Measurements from ENCODE around the gene EFCAB6.

EFCAB6 gene

GRCh38 chr22:43848366-43849171 is 36.5 kb upstream of the EFCAB6 start:
- no peak for DNase-seq (ENCODE audit: low spot score)

GRCh38 chr22:43847376-43848289 is 35.5 kb upstream of the EFCAB6 start:
- no peak for DNase-seq (ENCODE audit: low spot score)

GRCh38 chr22:43846966-43847365 is 34.9 kb upstream of the EFCAB6 start:
- no peak for DNase-seq (ENCODE audit: low spot score)

- no peak for DNase-seq (ENCODE audit: low spot score)
Measured at GRCh38 chr22:43845981-43846380, 33.9 kb upstream of the EFCAB6 start.

- no peak for DNase-seq (ENCODE audit: low spot score)
Measured at GRCh38 chr22:43844560-43845545, 32.7 kb upstream of the EFCAB6 start.

- no peak for DNase-seq (ENCODE audit: low spot score)
Measured at GRCh38 chr22:43843783-43844530, 31.9 kb upstream of the EFCAB6 start.

GRCh38 chr22:43841742-43842141 is 29.6 kb upstream of the EFCAB6 start:
- no peak for DNase-seq (ENCODE audit: low spot score)

GRCh38 chr22:43840851-43841250 is 28.7 kb upstream of the EFCAB6 start:
- no peak for DNase-seq (ENCODE audit: low spot score)

- DNase-seq (ENCODE audit: low spot score), result no peak
Measured at GRCh38 chr22:43840431-43840830, 28.3 kb upstream of the EFCAB6 start.

GRCh38 chr22:43839781-43840180 is 27.7 kb upstream of the EFCAB6 start:
- DNase-seq (ENCODE audit: low spot score), result no peak

GRCh38 chr22:43838571-43839307 is 26.6 kb upstream of the EFCAB6 start:
- no peak for DNase-seq (ENCODE audit: low spot score)

- DNase-seq (ENCODE audit: low spot score), result no peak
Measured at GRCh38 chr22:43838161-43838560, 26.1 kb upstream of the EFCAB6 start.

GRCh38 chr22:43837666-43838065 is 25.6 kb upstream of the EFCAB6 start:
- DNase-seq (ENCODE audit: low spot score), result no peak

GRCh38 chr22:43835736-43836135 is 23.6 kb upstream of the EFCAB6 start:
- no peak for DNase-seq (ENCODE audit: low spot score)

- DNase-seq (ENCODE audit: low spot score), result no peak
Measured at GRCh38 chr22:43835166-43835565, 23.1 kb upstream of the EFCAB6 start.

GRCh38 chr22:43833286-43834240 is 21.5 kb upstream of the EFCAB6 start:
- no peak for DNase-seq (ENCODE audit: low spot score)

- DNase-seq (ENCODE audit: low spot score), result no peak
Measured at GRCh38 chr22:43832393-43833265, 20.5 kb upstream of the EFCAB6 start.
